HEK293T (cell line): ENCODE results near the gene CEP57.
"Not testable (repeated sequence)": the region's sequence is repeated elsewhere in the genome, so short reads cannot be mapped to it uniquely, and the experiment has no call there.

Source experiments
- ARNT ChIP-seq: fragments of 450-650 bp; IDR thresholded peaks from 2 replicates; pipeline ENCODE4 v1.6.1; 2017; ENCODE audit warnings: mild to moderate bottlenecking
- BHLHE40 ChIP-seq: fragments of 450-650 bp; IDR thresholded peaks from 2 replicates; pipeline ENCODE4 v1.6.1; 2016; ENCODE audit warnings: mild to moderate bottlenecking, moderate library complexity, borderline replicate concordance
- CTBP1 ChIP-seq: fragments of 450-650 bp; IDR thresholded peaks from 2 replicates; pipeline ENCODE4 v1.6.1; 2016; ENCODE audit warnings: borderline replicate concordance
- ELF4 ChIP-seq: fragments of 450-650 bp; IDR thresholded peaks from 2 replicates; pipeline ENCODE4 v1.6.1; 2017; ENCODE audit warnings: antibody characterized with exemption
- FOXK2 ChIP-seq: fragments of 450-650 bp; IDR thresholded peaks from 2 replicates; pipeline ENCODE4 v1.6.1; 2016; ENCODE audit warnings: mild to moderate bottlenecking
- FOXM1 ChIP-seq: fragments of 450-650 bp; IDR thresholded peaks from 2 replicates; pipeline ENCODE4 v1.6.1; 2017; ENCODE audit warnings: mild to moderate bottlenecking, borderline replicate concordance
- LEF1 ChIP-seq: fragments of 450-650 bp; IDR thresholded peaks from 2 replicates; pipeline ENCODE4 v1.6.1; 2017; ENCODE audit warnings: mild to moderate bottlenecking, borderline replicate concordance
- NFRKB ChIP-seq: fragments of 450-650 bp; IDR thresholded peaks from 2 replicates; pipeline ENCODE4 v1.6.1; 2016; ENCODE audit warnings: mild to moderate bottlenecking, moderate library complexity
- SP1 ChIP-seq: fragments of 450-650 bp; IDR thresholded peaks from 2 replicates; pipeline ENCODE4 v1.6.1; 2017
- SUZ12 ChIP-seq: fragments of 450-650 bp; IDR thresholded peaks from 2 replicates; pipeline ENCODE4 v1.6.1; 2016; ENCODE audit warnings: mild to moderate bottlenecking
- TARDBP ChIP-seq: fragments of 450-650 bp; IDR thresholded peaks from 2 replicates; pipeline ENCODE4 v1.6.1; 2016
- ZNF384 ChIP-seq: fragments of 450-650 bp; IDR thresholded peaks from 2 replicates; pipeline ENCODE4 v1.6.1; 2016
- TF ChIP-seq, protein P1 (sequence below): fragments of 450-650 bp; IDR thresholded peaks from 2 replicates; pipeline ENCODE4 v1.6.1; 2016

- not testable (repeated sequence) for TF ChIP-seq TARDBP, FOXK2, NFRKB, SP1, SUZ12, CTBP1, ELF4, ZNF384, ARNT, BHLHE40, FOXM1, LEF1
- TF ChIP-seq, protein P1, sequence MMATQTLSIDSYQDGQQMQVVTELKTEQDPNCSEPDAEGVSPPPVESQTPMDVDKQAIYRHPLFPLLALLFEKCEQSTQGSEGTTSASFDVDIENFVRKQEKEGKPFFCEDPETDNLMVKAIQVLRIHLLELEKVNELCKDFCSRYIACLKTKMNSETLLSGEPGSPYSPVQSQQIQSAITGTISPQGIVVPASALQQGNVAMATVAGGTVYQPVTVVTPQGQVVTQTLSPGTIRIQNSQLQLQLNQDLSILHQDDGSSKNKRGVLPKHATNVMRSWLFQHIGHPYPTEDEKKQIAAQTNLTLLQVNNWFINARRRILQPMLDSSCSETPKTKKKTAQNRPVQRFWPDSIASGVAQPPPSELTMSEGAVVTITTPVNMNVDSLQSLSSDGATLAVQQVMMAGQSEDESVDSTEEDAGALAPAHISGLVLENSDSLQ: not testable (repeated sequence)
Measured at GRCh38 chr11:95854362-95854761, 64.1 kb downstream of the CEP57 start.
